ENCODE data around the gene ARHGAP25. TPM values are rescaled to one million over a fixed set of nuclear protein-coding genes. Genes with fewer than 3 reads are reported as not detected.
A peak's percentile ranks its signal among the peaks of the same experiment; 100 is the strongest.

ARHGAP25 gene
- total and polyA plus RNA-seq, 11 donors, result 2.6 to 27.9 (median 4.8) TPM

DNA sequence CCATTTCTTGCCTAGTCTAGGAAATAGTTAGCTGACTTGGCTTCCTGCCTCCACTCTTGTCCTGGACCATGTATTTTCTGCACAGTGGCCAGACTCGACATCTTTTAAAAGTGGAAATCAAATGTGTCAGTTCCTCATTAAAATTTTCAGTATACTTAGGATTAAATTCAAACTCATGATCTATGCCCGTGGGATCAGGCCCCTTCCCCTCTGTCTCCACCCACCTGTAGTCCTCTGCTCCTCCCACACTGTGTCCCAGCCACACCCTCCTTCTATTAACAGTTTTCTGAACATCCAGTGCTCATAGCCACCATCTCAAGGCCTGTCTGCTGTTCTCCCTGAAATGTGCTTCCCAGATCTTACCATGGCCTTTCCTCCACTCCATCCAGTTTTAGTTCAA lies 13.3 kb downstream of the ARHGAP25 start:
- Histone ChIP-seq H3K4me3 (no peak overlapping the region), H3K27me3 (peaks cover 0 to 3% (median 0%) of the 10 kb centered on the region in 9 donors), H3K36me3 (no peaks in the 10 kb centered on the region), H3K27ac (peak overlapping the region in 1 of 12 donors; percentile 27), H3K4me1 (peaks cover 0 to 77% (median 1%) of the 10 kb centered on the region in 12 donors), H3K9me3 (no peaks in the 10 kb centered on the region)
- ATAC-seq (no peak), DNase-seq (no peak)
- intact Hi-C loops (cut with DNase I), result no loop called here
- TF ChIP-seq POLR2A (IDR thresholded peaks at IDR 0.05), result no peak
- TF ChIP-seq, protein P1, sequence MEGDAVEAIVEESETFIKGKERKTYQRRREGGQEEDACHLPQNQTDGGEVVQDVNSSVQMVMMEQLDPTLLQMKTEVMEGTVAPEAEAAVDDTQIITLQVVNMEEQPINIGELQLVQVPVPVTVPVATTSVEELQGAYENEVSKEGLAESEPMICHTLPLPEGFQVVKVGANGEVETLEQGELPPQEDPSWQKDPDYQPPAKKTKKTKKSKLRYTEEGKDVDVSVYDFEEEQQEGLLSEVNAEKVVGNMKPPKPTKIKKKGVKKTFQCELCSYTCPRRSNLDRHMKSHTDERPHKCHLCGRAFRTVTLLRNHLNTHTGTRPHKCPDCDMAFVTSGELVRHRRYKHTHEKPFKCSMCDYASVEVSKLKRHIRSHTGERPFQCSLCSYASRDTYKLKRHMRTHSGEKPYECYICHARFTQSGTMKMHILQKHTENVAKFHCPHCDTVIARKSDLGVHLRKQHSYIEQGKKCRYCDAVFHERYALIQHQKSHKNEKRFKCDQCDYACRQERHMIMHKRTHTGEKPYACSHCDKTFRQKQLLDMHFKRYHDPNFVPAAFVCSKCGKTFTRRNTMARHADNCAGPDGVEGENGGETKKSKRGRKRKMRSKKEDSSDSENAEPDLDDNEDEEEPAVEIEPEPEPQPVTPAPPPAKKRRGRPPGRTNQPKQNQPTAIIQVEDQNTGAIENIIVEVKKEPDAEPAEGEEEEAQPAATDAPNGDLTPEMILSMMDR (IDR thresholded peaks at IDR 0.05), result no peak
- 40 to 56% (median 49%) methylated on average over 2 of the region's 2 CpGs for WGBS, 4 donors

DNA sequence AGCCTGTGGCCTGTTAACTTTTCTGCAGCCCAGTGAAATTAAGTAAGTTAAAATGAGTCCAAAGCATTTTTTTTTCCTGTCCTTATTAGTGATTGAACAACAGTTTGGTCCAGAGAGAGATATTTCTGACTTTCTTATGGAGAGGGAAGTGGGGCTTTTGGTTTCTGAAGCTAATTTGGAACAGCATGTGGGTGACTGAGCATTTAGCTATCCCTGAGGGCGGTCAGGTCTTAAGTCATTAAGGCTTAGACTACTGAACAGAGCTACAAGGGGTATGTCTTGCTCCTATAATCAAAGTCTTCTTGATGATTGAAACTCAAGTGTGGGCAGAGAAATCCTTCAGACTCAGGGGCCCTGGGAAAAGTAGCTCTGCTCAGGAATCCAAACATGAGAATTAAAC lies 14.0 kb downstream of the ARHGAP25 start:
- Histone ChIP-seq H3K27ac (peak overlapping the region in 1 of 12 donors; percentile 27), H3K27me3 (peaks cover 0 to 3% (median 0%) of the 10 kb centered on the region in 9 donors), H3K4me1 (peaks cover 0 to 77% (median 1%) of the 10 kb centered on the region in 12 donors), H3K4me3 (no peak overlapping the region), H3K9me3 (no peaks in the 10 kb centered on the region), H3K36me3 (no peaks in the 10 kb centered on the region)
- ATAC-seq (no peak), DNase-seq (no peak)
- TF ChIP-seq, protein P1 (IDR thresholded peaks at IDR 0.05), result no peak
- TF ChIP-seq POLR2A (IDR thresholded peaks at IDR 0.05), result no peak
- intact Hi-C loops (cut with DNase I), result no loop called here
- 88 to 94% (median 91%) methylated on average over 1 of the region's 1 CpG for WGBS, 4 donors

DNA sequence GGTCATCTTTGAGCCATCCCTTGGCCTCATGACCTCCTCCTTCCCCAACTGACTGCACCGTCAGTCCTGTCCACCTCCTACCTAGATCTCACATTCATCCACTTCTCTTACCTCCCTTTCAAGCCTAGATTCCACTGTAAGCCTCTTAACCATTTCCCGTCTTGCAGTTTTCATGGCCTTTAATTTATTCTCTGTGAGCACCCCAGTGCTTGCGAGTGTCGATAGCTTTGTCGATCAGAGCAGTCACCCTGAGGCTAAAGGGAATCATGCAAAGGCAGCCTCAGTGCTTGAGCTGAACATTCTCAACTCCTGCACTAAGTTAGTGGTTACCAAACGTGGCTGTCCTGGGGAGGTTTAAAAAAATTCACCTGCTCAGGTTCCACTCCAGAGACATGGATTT lies 14.7 kb downstream of the ARHGAP25 start:
- TF ChIP-seq, protein P1 (IDR thresholded peaks at IDR 0.05), result no peak
- TF ChIP-seq POLR2A (IDR thresholded peaks at IDR 0.05), result no peak
- intact Hi-C loops (cut with DNase I), result no loop called here
- ATAC-seq, result no peak
- H3K4me1 ChIP-seq, result peaks cover 0 to 77% (median 1%) of the 10 kb centered on the region in 12 donors
- no peaks in the 10 kb centered on the region for H3K36me3 ChIP-seq
- H3K4me3 ChIP-seq, result no peak overlapping the region
- WGBS, 4 donors, result 93 to 95% (median 94%) methylated on average over 6 of the region's 6 CpGs
- no peak for DNase-seq
- peaks cover 0 to 3% (median 0%) of the 10 kb centered on the region in 9 donors for H3K27me3 ChIP-seq
- no peaks in the 10 kb centered on the region for H3K9me3 ChIP-seq
- H3K27ac ChIP-seq, result no peak overlapping the region

DNA sequence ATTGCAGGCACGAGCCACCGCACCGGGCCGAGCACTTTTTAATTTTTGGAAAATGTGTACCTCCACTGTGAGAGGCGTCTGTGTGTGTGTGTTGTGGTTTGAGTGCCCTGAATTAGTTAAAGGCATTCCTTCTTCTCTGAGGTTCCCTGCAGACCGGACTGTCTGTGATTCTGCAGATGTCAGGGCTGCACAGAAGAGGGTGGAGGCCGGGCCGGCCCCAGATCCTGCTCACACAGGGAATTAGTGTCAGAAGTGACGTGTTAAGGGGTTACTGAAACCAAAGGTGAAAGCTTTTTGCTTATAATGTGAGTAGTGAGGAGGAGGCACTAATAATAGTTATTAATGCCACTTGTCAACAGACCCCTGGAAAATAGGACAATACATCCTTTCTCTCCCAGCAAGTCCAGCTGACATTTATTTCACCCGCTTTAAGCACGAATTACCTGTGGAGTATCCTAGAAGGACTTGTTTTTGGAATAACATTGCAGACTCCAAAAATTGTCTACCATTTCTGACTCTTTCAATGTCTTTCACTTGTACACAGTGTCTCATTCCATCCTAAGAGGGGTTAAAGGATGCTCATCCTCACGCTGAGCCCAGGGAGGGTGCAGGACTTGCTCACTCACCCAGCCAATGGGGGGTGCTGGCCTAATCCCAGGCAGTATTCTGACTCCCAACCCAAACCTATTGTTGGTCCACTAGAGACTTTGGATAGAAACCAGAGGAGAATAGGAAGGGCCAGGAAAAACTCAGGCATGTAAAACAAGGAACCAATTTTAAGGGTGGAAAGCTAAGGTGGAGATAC lies 16.2 kb downstream of the ARHGAP25 start:
- TF ChIP-seq, protein P1 (IDR thresholded peaks at IDR 0.05), result no peak
- no peak for TF ChIP-seq POLR2A (IDR thresholded peaks at IDR 0.05)
- no peaks in the 10 kb centered on the region for H3K9me3 ChIP-seq
- ATAC-seq (no peak), DNase-seq (no peak)
- peaks cover 0 to 77% (median 8%) of the 10 kb centered on the region in 12 donors for H3K4me1 ChIP-seq
- no peak overlapping the region for H3K4me3 ChIP-seq
- no peaks in the 10 kb centered on the region for H3K27me3 ChIP-seq
- peak overlapping the region in 1 of 12 donors; percentile 19 for H3K27ac ChIP-seq
- no peaks in the 10 kb centered on the region for H3K36me3 ChIP-seq
- intact Hi-C loops (cut with DNase I), result loop anchor here in 8 of 10 donors (1.0 to 5.0 kb wide), 9 partner anchors 82 to 177 kb away; no protein-coding TSS in a partner anchor
- 94 to 98% (median 96%) methylated on average over 12 of the region's 12 CpGs for WGBS, 4 donors

Data from heart left ventricle (tissue), 16 donors.